Measurements from ENCODE around the gene TBX4.
"Not testable (repeated sequence)": the region's sequence is repeated elsewhere in the genome, so short reads cannot be mapped to it uniquely, and the experiment has no call there.

TBX4 gene

GRCh38 chr17:61486135-61487120 lies 34.2 kb downstream of the TBX4 start:
- DNase-seq = no peak

- no peak for DNase-seq
Measured at GRCh38 chr17:61487161-61487988, 35.2 kb downstream of the TBX4 start.

GRCh38 chr17:61487989-61488595 lies 35.9 kb downstream of the TBX4 start:
- DNase-seq = no peak

- DNase-seq = no peak
Measured at GRCh38 chr17:61488878-61489718, 36.9 kb downstream of the TBX4 start.

GRCh38 chr17:61489719-61490490 lies 37.7 kb downstream of the TBX4 start:
- no peak for DNase-seq

- DNase-seq = no peak
Measured at GRCh38 chr17:61490540-61490975, 38.3 kb downstream of the TBX4 start.

GRCh38 chr17:61491981-61492380 lies 39.8 kb downstream of the TBX4 start:
- no peak for DNase-seq

GRCh38 chr17:61492759-61493526 lies 40.7 kb downstream of the TBX4 start:
- DNase-seq = no peak

GRCh38 chr17:61493830-61494324 lies 41.7 kb downstream of the TBX4 start:
- DNase-seq = not testable (repeated sequence)

- no peak for DNase-seq
Measured at GRCh38 chr17:61494325-61495160, 42.3 kb downstream of the TBX4 start.

- peak; percentile 49 for DNase-seq
Measured at GRCh38 chr17:61495161-61495857, 43.1 kb downstream of the TBX4 start.

GRCh38 chr17:61496174-61496956 lies 44.1 kb downstream of the TBX4 start:
- DNase-seq = no peak

- DNase-seq = no peak
Measured at GRCh38 chr17:61496957-61497653, 44.9 kb downstream of the TBX4 start.

- no peak for DNase-seq
Measured at GRCh38 chr17:61498042-61498994, 46.1 kb downstream of the TBX4 start.

- no peak for DNase-seq
Measured at GRCh38 chr17:61499632-61500031, 47.4 kb downstream of the TBX4 start.

- no peak for DNase-seq
Measured at GRCh38 chr17:61500287-61500686, 48.1 kb downstream of the TBX4 start.

Data from activated CD4-positive, alpha-beta T cell treated with anti-CD3 and anti-CD28 coated beads, Interleukin-2, Interleukin-6, amounts not matched to agents 100 ng/mL and 50 ng/mL, durations not matched to agents 16 hours and 8 hours (primary cell).